ENCODE measurements around the gene CUEDC1. TPM values are rescaled to one million over a fixed set of nuclear protein-coding genes. Genes with fewer than 3 reads are reported as not detected.

The CUEDC1 gene
- total and polyA plus RNA-seq, 9 of the 15 experiments (the other 6 are each of a cell fraction or from before 2014, with no cell fraction given), result 0.20 to 4.1 (median 1.6) TPM; not detected in 1

DNA sequence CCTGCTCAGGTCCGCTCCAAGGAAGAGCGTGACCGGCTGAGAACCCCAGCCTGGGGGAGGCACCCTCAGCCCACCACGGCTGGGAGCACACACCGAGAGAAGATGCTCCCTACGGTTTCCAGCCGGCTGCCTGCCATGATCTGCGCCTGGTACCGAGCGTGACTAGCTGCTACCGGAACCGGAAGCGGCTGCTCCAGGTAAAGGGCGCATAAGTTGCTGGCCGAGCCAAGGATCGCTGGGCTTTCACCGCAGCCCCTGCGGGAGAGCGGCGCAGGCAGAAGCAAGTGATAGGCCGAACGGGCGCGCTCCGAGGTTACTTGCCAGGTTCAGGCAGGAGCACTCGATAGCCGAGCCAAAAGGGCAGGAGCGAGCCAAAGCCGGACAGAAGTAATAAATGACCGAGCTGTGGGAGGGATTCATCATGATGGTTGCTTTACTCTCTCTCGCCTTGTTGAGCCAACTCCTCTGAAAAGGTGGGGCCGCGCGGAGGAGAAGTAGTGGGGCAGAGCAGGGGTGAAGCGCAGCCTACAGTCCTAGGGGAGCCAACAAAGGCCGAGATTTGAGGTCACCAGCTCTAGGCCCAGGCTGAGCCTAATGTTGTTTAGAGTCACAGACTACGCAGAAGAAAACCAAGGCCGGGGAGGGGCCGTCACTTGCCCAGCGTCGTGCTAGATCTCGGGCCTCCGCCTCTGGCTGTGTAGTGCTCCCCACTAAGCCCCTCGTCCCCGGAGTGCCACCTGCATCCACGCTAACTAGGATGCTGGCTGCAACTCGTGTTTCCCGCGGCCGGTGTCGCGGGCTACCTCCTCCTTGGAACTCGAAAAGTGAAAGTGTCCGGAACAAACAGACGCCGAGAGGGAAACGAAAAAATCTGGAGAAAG, 105.1 kb downstream of the CUEDC1 start, which contains the start of gene MRPS23 (continued):
- TF ChIP-seq, protein P1, sequence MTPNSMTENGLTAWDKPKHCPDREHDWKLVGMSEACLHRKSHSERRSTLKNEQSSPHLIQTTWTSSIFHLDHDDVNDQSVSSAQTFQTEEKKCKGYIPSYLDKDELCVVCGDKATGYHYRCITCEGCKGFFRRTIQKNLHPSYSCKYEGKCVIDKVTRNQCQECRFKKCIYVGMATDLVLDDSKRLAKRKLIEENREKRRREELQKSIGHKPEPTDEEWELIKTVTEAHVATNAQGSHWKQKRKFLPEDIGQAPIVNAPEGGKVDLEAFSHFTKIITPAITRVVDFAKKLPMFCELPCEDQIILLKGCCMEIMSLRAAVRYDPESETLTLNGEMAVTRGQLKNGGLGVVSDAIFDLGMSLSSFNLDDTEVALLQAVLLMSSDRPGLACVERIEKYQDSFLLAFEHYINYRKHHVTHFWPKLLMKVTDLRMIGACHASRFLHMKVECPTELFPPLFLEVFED (CRISPR knock-in tag; conservative IDR thresholded peaks at IDR 0.05), result no peak
- no peak for TF ChIP-seq ZNF77 (CRISPR knock-in tag; IDR thresholded peaks at IDR 0.05)
- no peak for TF ChIP-seq ARHGAP35 (IDR thresholded peaks at IDR 0.05; ENCODE audit: partially characterized antibody)
- TF ChIP-seq SMC3 (conservative IDR thresholded peaks at IDR 0.05; ENCODE audit: insufficient read depth, low read depth, low read length), result no peak
- TF ChIP-seq ZNF324 (CRISPR knock-in tag; IDR thresholded peaks at IDR 0.05), result no peak
- no peak for TF ChIP-seq RBM14 (IDR thresholded peaks at IDR 0.05; ENCODE audit: borderline replicate concordance, insufficient read depth, low read depth, low read length)
- TF ChIP-seq TAF7 (tag; IDR thresholded peaks at IDR 0.05), result peak; percentile 67; the same call in 1 of the 2 replicates
- TF ChIP-seq, protein P2, sequence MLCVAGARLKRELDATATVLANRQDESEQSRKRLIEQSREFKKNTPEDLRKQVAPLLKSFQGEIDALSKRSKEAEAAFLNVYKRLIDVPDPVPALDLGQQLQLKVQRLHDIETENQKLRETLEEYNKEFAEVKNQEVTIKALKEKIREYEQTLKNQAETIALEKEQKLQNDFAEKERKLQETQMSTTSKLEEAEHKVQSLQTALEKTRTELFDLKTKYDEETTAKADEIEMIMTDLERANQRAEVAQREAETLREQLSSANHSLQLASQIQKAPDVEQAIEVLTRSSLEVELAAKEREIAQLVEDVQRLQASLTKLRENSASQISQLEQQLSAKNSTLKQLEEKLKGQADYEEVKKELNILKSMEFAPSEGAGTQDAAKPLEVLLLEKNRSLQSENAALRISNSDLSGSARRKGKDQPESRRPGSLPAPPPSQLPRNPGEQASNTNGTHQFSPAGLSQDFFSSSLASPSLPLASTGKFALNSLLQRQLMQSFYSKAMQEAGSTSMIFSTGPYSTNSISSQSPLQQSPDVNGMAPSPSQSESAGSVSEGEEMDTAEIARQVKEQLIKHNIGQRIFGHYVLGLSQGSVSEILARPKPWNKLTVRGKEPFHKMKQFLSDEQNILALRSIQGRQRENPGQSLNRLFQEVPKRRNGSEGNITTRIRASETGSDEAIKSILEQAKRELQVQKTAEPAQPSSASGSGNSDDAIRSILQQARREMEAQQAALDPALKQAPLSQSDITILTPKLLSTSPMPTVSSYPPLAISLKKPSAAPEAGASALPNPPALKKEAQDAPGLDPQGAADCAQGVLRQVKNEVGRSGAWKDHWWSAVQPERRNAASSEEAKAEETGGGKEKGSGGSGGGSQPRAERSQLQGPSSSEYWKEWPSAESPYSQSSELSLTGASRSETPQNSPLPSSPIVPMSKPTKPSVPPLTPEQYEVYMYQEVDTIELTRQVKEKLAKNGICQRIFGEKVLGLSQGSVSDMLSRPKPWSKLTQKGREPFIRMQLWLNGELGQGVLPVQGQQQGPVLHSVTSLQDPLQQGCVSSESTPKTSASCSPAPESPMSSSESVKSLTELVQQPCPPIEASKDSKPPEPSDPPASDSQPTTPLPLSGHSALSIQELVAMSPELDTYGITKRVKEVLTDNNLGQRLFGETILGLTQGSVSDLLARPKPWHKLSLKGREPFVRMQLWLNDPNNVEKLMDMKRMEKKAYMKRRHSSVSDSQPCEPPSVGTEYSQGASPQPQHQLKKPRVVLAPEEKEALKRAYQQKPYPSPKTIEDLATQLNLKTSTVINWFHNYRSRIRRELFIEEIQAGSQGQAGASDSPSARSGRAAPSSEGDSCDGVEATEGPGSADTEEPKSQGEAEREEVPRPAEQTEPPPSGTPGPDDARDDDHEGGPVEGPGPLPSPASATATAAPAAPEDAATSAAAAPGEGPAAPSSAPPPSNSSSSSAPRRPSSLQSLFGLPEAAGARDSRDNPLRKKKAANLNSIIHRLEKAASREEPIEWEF (CRISPR knock-in tag; IDR thresholded peaks at IDR 0.05), result no peak
- no peak for TF ChIP-seq TAL1 (IDR thresholded peaks at IDR 0.05)
- TF ChIP-seq SIRT6 (IDR thresholded peaks at IDR 0.05; ENCODE audit: low read depth, low read length), result no peak
- TF ChIP-seq KAT8 (IDR thresholded peaks at IDR 0.05; ENCODE audit: low read depth), result no peak
- TF ChIP-seq ZNF354B (CRISPR knock-in tag; IDR thresholded peaks at IDR 0.05), result no peak
- no peak for TF ChIP-seq MAFG (tag; conservative IDR thresholded peaks at IDR 0.05)
- peak; percentile 61; the same call in 1 of the 2 replicates for TF ChIP-seq FOXK1 (CRISPR knock-in tag; IDR thresholded peaks at IDR 0.05; ENCODE audit: borderline replicate concordance)
- TF ChIP-seq HMG20B (CRISPR knock-in tag; IDR thresholded peaks at IDR 0.05), result no peak
- TF ChIP-seq ATF7 (IDR thresholded peaks at IDR 0.05), result peak; percentile 88
- TF ChIP-seq ZC3H4 (CRISPR knock-in tag; IDR thresholded peaks at IDR 0.05; ENCODE audit: borderline replicate concordance), result no peak
- peak; percentile 69; the same call in 1 of the 2 replicates for TF ChIP-seq HDAC2 (IDR thresholded peaks at IDR 0.05)
- TF ChIP-seq FOXJ3 (CRISPR knock-in tag; IDR thresholded peaks at IDR 0.05), result no peak
- no peak for TF ChIP-seq RFX1 (IDR thresholded peaks at IDR 0.05)
